Progenitor cell of endocrine pancreas (in vitro differentiated cells): Measurements from ENCODE around the gene GLRX. TPM values are rescaled to one million over a fixed set of nuclear protein-coding genes. Genes with fewer than 3 reads are reported as not detected.

Source experiments
- DNase-seq: peaks from one replicate; pipeline ENCODE4 v3.0.0; 2021; ENCODE audit warnings: low spot score; ENCODE audit not compliant: unreplicated experiment
- H3K27ac Mint-ChIP-seq: 2 replicates; pipeline ENCODE4 v1.8.0; 2021; ENCODE audit warnings: mild to moderate bottlenecking, moderate library complexity, mixed read lengths
- H3K27me3 Mint-ChIP-seq: 2 replicates; pipeline ENCODE4 v1.8.0; 2021; ENCODE audit warnings: mixed read lengths
- H3K36me3 Mint-ChIP-seq: 2 replicates; pipeline ENCODE4 v1.8.0; 2022; ENCODE audit warnings: mixed read lengths; ENCODE audit not compliant: insufficient read depth
- H3K4me1 Mint-ChIP-seq: 2 replicates; pipeline ENCODE4 v1.8.0; 2021; ENCODE audit warnings: low read depth, mixed read lengths
- H3K4me3 Mint-ChIP-seq: 2 replicates; pipeline ENCODE4 v1.8.0; 2021; ENCODE audit warnings: low read depth, mild to moderate bottlenecking, moderate library complexity, mixed read lengths
- H3K9me3 Mint-ChIP-seq: 2 replicates; pipeline ENCODE4 v1.8.0; 2021; ENCODE audit warnings: low read depth, mixed read lengths
- total RNA-seq: library from RNA; stranded (reverse); gene quantifications from 2 replicates; pipeline ENCODE4 v1.2.1, GENCODE V29; 2021
- TF ChIP-seq, protein P1 (sequence below): fragments of 200-600 bp; sonication (generic); IDR thresholded peaks from one replicate; pipeline ENCODE4 v1.5.0; 2021; ENCODE audit warnings: antibody characterized with exemption, mild to moderate bottlenecking; ENCODE audit not compliant: unreplicated experiment

GLRX gene
- total RNA-seq, 1 donor from 2014 or later, result 12.7 TPM

DNA sequence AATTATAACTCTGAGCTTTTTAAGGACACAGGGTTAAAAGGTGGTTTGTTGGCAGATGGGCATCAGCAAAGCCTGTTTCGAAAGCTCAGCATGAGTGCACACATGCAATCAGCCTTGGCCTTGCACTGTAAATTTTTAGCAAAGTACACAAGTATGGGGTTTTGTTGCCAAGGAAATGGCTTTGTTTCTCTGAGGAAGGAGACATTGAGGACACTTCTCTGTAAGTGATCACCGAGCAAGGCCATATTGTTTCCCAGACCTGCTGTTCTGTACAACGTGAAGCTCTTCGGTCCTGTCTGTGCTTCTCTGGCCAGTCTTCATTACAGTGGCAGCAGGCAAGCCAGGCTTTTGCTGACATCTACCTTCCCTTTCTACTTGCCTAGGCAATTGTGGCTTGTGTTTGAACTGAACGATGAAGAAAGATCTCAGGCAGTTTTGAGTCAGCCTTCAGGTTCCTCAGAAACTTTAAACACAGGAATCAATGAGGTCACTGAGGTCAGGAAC lies 27.9 kb upstream of the GLRX start:
- H3K36me3 Mint-ChIP-seq, result peaks cover 2% of the 10 kb centered on the region
- no peaks in the 10 kb centered on the region for H3K9me3 Mint-ChIP-seq
- peak overlapping the region; percentile 67 for H3K27ac Mint-ChIP-seq

DNA sequence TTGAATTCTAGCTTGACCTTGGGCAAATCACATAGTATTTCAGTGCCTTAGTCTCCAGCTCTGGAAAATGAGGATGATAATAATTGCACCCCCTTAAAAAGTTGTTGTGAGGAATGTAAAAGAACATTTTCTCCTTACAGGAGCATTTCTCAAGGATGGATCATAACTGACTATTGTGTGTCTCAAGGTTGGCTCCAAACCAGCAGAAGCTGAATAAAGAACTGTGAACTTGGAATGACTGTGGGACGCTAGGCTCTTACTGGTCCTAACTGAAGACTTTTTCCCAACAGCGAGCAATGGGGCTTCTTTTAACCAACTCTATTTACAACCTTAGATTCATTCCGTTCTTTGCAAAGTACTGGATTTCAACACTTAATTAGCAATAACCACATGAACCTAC lies 26.2 kb upstream of the GLRX start:
- Mint-ChIP-seq H3K27me3 (no peaks in the 10 kb centered on the region), H3K36me3 (peaks cover 2% of the 10 kb centered on the region), H3K9me3 (no peaks in the 10 kb centered on the region), H3K4me3 (no peak overlapping the region), H3K27ac (no peak overlapping the region), H3K4me1 (peaks cover 3% of the 10 kb centered on the region)
- no peak for DNase-seq
- TF ChIP-seq, protein P1, sequence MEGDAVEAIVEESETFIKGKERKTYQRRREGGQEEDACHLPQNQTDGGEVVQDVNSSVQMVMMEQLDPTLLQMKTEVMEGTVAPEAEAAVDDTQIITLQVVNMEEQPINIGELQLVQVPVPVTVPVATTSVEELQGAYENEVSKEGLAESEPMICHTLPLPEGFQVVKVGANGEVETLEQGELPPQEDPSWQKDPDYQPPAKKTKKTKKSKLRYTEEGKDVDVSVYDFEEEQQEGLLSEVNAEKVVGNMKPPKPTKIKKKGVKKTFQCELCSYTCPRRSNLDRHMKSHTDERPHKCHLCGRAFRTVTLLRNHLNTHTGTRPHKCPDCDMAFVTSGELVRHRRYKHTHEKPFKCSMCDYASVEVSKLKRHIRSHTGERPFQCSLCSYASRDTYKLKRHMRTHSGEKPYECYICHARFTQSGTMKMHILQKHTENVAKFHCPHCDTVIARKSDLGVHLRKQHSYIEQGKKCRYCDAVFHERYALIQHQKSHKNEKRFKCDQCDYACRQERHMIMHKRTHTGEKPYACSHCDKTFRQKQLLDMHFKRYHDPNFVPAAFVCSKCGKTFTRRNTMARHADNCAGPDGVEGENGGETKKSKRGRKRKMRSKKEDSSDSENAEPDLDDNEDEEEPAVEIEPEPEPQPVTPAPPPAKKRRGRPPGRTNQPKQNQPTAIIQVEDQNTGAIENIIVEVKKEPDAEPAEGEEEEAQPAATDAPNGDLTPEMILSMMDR, result no peak

More for the DNA sequence above, 27.9 kb upstream of the GLRX start:
- TF ChIP-seq, protein P1, result no peak
- DNase-seq, result no peak
- Mint-ChIP-seq H3K4me1 (peaks cover 3% of the 10 kb centered on the region), H3K27me3 (no peaks in the 10 kb centered on the region), H3K4me3 (no peak overlapping the region)

DNA sequence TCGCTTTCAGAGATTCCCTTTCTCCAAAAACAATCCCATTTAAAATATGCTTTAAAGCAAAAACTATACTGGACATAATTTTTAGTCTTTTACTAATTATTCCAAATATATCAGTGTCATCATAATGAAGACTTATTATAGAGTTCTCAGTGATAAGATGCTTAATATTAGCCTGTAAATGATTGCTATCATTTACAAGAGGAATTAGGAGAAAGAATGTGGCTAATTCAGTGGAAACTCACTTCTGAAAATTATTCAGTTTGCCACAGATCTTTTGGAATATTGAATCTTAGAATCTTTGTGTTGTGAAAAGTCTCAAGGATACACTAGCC lies 24.7 kb upstream of the GLRX start:
- H3K4me1 Mint-ChIP-seq, result peaks cover 3% of the 10 kb centered on the region
- no peak overlapping the region for H3K27ac Mint-ChIP-seq
- DNase-seq, result no peak
- peaks cover 2% of the 10 kb centered on the region for H3K36me3 Mint-ChIP-seq
- no peak overlapping the region for H3K4me3 Mint-ChIP-seq
- H3K27me3 Mint-ChIP-seq, result peaks cover 3% of the 10 kb centered on the region
- H3K9me3 Mint-ChIP-seq, result no peaks in the 10 kb centered on the region
- TF ChIP-seq, protein P1, result no peak

DNA sequence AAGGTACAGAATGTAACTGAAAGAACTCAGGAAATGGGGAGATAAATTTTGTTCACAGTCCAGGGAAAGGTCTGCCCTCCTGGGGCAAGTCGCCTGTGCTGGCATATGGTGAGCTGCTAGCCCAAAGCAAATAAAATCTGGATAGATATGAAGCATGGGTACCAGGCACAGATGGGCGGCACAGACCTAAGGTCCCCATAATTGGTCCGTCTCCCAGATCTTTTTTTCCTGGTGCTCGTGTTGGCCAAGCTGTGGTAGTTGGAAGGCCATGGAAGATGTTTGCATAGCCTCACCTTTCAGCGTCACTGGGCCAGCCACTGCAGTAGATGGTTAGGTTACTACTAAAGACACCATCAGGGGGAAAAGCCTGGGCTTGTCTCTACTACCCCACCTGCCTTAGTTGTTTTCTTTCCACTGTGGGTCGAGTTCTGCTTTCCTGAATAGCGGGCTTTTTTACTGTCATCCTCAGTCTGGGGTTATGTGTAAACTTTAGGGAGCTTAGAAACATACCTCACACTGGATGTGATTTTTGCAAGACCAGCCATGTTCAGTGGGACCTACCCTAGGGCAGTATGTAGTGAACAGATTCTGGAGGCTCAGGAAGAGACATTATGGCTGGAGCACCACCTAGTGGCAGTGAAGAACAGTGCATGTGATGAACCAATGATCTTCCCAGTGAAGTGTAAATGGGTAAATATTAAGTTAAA lies 24.2 kb upstream of the GLRX start:
- Mint-ChIP-seq H3K27me3 (peaks cover 3% of the 10 kb centered on the region), H3K9me3 (no peaks in the 10 kb centered on the region), H3K4me1 (peaks cover 3% of the 10 kb centered on the region), H3K27ac (no peak overlapping the region), H3K36me3 (peaks cover 2% of the 10 kb centered on the region), H3K4me3 (no peak overlapping the region)
- TF ChIP-seq, protein P1, result peak; percentile 95
- peak; percentile 36 for DNase-seq

DNA sequence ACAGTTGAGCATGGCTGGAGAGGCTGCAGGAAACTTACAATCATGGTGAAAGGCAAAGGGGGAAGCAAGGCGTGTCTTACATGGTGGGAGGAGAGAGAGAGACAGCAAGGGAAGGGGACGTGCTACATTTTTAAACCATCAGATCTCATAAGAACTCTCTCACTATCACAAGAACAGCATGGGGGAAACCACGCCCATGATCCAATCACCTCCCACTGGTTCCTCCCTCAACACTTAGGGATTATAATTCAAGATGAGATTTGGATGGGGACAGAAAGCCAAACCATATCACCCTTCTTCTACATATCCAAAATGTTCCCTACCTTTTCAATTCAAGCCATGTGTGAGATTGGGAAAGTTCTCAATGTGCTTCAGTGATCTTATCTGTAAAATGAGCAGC lies 22.9 kb upstream of the GLRX start:
- no peaks in the 10 kb centered on the region for H3K9me3 Mint-ChIP-seq
- TF ChIP-seq, protein P1, result no peak
- no peak overlapping the region for H3K27ac Mint-ChIP-seq
- H3K4me1 Mint-ChIP-seq, result no peaks in the 10 kb centered on the region
- no peak for DNase-seq
- peaks cover 3% of the 10 kb centered on the region for H3K27me3 Mint-ChIP-seq
- H3K4me3 Mint-ChIP-seq, result no peak overlapping the region
- H3K36me3 Mint-ChIP-seq, result no peaks in the 10 kb centered on the region
